HG03039 (cell line): Measurements from ENCODE around the gene TGFBI.
"Not testable (repeated sequence)": the region's sequence is repeated elsewhere in the genome, so short reads cannot be mapped to it uniquely, and the experiment has no call there.

Experiments used
- ATAC-seq: cut with Tn5 transposase; IDR thresholded peaks from one replicate; pipeline ENCODE4 v1.9.1; 2021; ENCODE audit warnings: mild to moderate bottlenecking, moderate library complexity; ENCODE audit not compliant: unreplicated experiment

The TGFBI gene

GRCh38 chr5:136043551-136043950 is 14.8 kb downstream of the TGFBI start:
- no peak for ATAC-seq

GRCh38 chr5:136043968-136044610 is 15.3 kb downstream of the TGFBI start:
- ATAC-seq: no peak

- ATAC-seq: not testable (repeated sequence)
Observed at GRCh38 chr5:136045026-136045425, 16.2 kb downstream of the TGFBI start.

- ATAC-seq: no peak
Observed at GRCh38 chr5:136046246-136046645, 17.5 kb downstream of the TGFBI start.

- ATAC-seq: no peak
Observed at GRCh38 chr5:136047858-136048257, 19.1 kb downstream of the TGFBI start.

- no peak for ATAC-seq
Observed at GRCh38 chr5:136048966-136049365, 20.2 kb downstream of the TGFBI start.

GRCh38 chr5:136051486-136052220 is 22.9 kb downstream of the TGFBI start:
- no peak for ATAC-seq

GRCh38 chr5:136052692-136053335 is 24.0 kb downstream of the TGFBI start:
- ATAC-seq: no peak

GRCh38 chr5:136053336-136054141 is 24.8 kb downstream of the TGFBI start:
- ATAC-seq: no peak

GRCh38 chr5:136054142-136055019 is 25.6 kb downstream of the TGFBI start:
- no peak for ATAC-seq

- no peak for ATAC-seq
Observed at GRCh38 chr5:136055612-136056309, 27.0 kb downstream of the TGFBI start.

GRCh38 chr5:136056336-136056735 is 27.5 kb downstream of the TGFBI start:
- no peak for ATAC-seq

GRCh38 chr5:136056771-136057335 is 28.1 kb downstream of the TGFBI start:
- ATAC-seq: no peak

GRCh38 chr5:136057401-136058038 is 28.7 kb downstream of the TGFBI start:
- ATAC-seq: no peak

- no peak for ATAC-seq
Observed at GRCh38 chr5:136058039-136058971, 29.5 kb downstream of the TGFBI start.

GRCh38 chr5:136058972-136059354 is 30.2 kb downstream of the TGFBI start:
- ATAC-seq: no peak

- ATAC-seq: no peak
Observed at GRCh38 chr5:136060963-136061362, 32.2 kb downstream of the TGFBI start.
